ENCODE data around the gene PPM1K.

Gene PPM1K

DNA sequence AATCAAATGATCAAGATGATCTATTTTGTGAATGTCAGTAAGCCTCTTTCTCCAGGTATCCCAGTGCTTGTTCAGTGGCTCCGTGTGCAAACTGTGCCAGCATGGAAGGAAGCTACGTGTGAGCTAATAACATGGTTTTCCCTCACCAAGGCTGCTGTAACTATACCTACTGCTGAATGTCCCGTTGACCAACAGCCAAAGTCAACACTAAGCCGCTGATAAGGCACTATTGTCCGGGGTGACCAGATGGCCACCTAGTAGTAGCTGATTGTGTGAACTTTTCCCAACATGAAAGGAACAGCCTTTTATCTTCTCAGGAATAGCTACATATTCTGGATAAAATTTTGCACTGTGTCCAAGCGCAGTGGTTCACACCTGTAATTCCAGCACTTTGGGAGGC lies 68.0 kb downstream of the PPM1K start:
- no peaks in the 10 kb centered on the region for H3K79me2 ChIP-seq (ENCODE audit: insufficient read depth, low read length)
- no peaks in the 10 kb centered on the region for H3F3A ChIP-seq (ENCODE audit: insufficient read depth)
- TF ChIP-seq, protein P1, sequence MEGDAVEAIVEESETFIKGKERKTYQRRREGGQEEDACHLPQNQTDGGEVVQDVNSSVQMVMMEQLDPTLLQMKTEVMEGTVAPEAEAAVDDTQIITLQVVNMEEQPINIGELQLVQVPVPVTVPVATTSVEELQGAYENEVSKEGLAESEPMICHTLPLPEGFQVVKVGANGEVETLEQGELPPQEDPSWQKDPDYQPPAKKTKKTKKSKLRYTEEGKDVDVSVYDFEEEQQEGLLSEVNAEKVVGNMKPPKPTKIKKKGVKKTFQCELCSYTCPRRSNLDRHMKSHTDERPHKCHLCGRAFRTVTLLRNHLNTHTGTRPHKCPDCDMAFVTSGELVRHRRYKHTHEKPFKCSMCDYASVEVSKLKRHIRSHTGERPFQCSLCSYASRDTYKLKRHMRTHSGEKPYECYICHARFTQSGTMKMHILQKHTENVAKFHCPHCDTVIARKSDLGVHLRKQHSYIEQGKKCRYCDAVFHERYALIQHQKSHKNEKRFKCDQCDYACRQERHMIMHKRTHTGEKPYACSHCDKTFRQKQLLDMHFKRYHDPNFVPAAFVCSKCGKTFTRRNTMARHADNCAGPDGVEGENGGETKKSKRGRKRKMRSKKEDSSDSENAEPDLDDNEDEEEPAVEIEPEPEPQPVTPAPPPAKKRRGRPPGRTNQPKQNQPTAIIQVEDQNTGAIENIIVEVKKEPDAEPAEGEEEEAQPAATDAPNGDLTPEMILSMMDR (IDR thresholded peaks at IDR 0.05; ENCODE audit: insufficient read depth, low read length, poor library complexity, severe bottlenecking), result no peak
- no peak for TF ChIP-seq EZH2phosphoT487 (conservative IDR thresholded peaks at IDR 0.05; ENCODE audit: low read length)
- no peaks in the 10 kb centered on the region for H3K36me3 ChIP-seq (ENCODE audit: low read length)
- H3K27ac ChIP-seq (ENCODE audit: low read depth, low read length), result no peak overlapping the region
- H4K20me1 ChIP-seq (ENCODE audit: low read depth, low read length), result no peaks in the 10 kb centered on the region
- H2AFZ ChIP-seq (ENCODE audit: low read depth, low read length, severe bottlenecking), result no peak overlapping the region
- H3K9me2 ChIP-seq (replicated peaks; ENCODE audit: insufficient read depth, low read length), result no peaks in the 10 kb centered on the region
- H3K9me3 ChIP-seq (ENCODE audit: insufficient read depth, low read length), result no peaks in the 10 kb centered on the region
- no peak overlapping the region for H3K4me3 ChIP-seq (ENCODE audit: insufficient read depth, low read length, poor library complexity, severe bottlenecking)
- no peak overlapping the region for H3K4me2 ChIP-seq (ENCODE audit: low read depth, low read length, poor library complexity, severe bottlenecking)
- no peaks in the 10 kb centered on the region for H3K27me3 ChIP-seq (ENCODE audit: low read length)
- H3K9ac ChIP-seq (ENCODE audit: low read length), result no peak overlapping the region

DNA sequence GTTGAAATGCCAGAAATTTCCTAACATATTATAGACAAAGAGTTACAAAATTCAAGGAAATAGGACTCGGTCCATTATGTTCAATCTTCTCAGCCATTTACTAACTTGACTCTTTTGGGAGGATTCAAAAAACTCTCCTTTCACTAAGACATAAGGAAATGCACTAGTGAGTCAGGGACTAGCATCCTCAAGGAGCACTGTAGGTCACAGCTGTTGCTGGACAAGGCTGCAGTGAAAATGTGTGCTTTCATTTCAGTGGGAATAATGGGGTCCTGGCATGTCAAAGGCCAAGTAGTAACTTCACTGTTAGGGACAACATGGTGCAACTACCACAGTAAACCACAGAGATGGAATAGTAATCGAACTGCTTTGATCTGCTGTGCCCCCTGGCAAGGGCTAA lies 69.0 kb downstream of the PPM1K start:
- Histone ChIP-seq H3K9me3 (ENCODE audit: insufficient read depth, low read length) (no peaks in the 10 kb centered on the region), H3K27ac (ENCODE audit: low read depth, low read length) (no peak overlapping the region), H2AFZ (ENCODE audit: low read depth, low read length, severe bottlenecking) (no peak overlapping the region), H3K4me2 (ENCODE audit: low read depth, low read length, poor library complexity, severe bottlenecking) (no peak overlapping the region), H4K20me1 (ENCODE audit: low read depth, low read length) (no peaks in the 10 kb centered on the region), H3K36me3 (ENCODE audit: low read length) (no peaks in the 10 kb centered on the region), H3K9me2 (replicated peaks; ENCODE audit: insufficient read depth, low read length) (no peaks in the 10 kb centered on the region), H3K4me3 (ENCODE audit: insufficient read depth, low read length, poor library complexity, severe bottlenecking) (no peak overlapping the region), H3F3A (ENCODE audit: insufficient read depth) (no peaks in the 10 kb centered on the region), H3K79me2 (ENCODE audit: insufficient read depth, low read length) (no peaks in the 10 kb centered on the region), H3K27me3 (ENCODE audit: low read length) (no peaks in the 10 kb centered on the region), H3K9ac (ENCODE audit: low read length) (no peak overlapping the region)
- no peak for TF ChIP-seq EZH2phosphoT487 (conservative IDR thresholded peaks at IDR 0.05; ENCODE audit: low read length)
- TF ChIP-seq, protein P1 (IDR thresholded peaks at IDR 0.05; ENCODE audit: insufficient read depth, low read length, poor library complexity, severe bottlenecking), result no peak

DNA sequence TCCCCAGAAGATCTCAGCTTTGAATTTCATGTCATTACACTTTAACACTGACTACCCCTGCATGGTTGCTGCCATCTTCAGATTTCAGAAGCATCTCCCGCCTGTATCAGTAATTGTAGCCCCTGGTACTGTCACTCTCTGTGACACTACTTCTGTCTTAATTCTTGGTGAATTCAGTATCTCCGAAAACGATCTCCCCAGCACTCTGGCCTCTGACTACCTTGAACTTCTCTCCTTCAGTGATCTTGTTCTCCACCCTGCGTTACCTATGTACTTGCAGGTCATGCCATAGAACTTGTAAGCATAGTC lies 72.2 kb downstream of the PPM1K start:
- H3K27ac ChIP-seq (ENCODE audit: low read depth, low read length), result no peak overlapping the region
- H3K9me2 ChIP-seq (replicated peaks; ENCODE audit: insufficient read depth, low read length), result no peaks in the 10 kb centered on the region
- no peak overlapping the region for H2AFZ ChIP-seq (ENCODE audit: low read depth, low read length, severe bottlenecking)
- no peaks in the 10 kb centered on the region for H3F3A ChIP-seq (ENCODE audit: insufficient read depth)
- H3K79me2 ChIP-seq (ENCODE audit: insufficient read depth, low read length), result no peaks in the 10 kb centered on the region
- TF ChIP-seq, protein P1 (IDR thresholded peaks at IDR 0.05; ENCODE audit: insufficient read depth, low read length, poor library complexity, severe bottlenecking), result no peak
- TF ChIP-seq EZH2phosphoT487 (conservative IDR thresholded peaks at IDR 0.05; ENCODE audit: low read length), result no peak
- H3K9ac ChIP-seq (ENCODE audit: low read length), result no peak overlapping the region
- H3K36me3 ChIP-seq (ENCODE audit: low read length), result no peaks in the 10 kb centered on the region
- no peaks in the 10 kb centered on the region for H3K27me3 ChIP-seq (ENCODE audit: low read length)
- H3K4me3 ChIP-seq (ENCODE audit: insufficient read depth, low read length, poor library complexity, severe bottlenecking), result no peak overlapping the region
- H4K20me1 ChIP-seq (ENCODE audit: low read depth, low read length), result no peaks in the 10 kb centered on the region
- H3K4me2 ChIP-seq (ENCODE audit: low read depth, low read length, poor library complexity, severe bottlenecking), result no peak overlapping the region
- H3K9me3 ChIP-seq (ENCODE audit: insufficient read depth, low read length), result no peaks in the 10 kb centered on the region

Data from SU-DHL-6 (cell line).